IMR-90 (cell line): ENCODE results near the gene PITX2. TPM values are rescaled to one million over a fixed set of nuclear protein-coding genes. Genes with fewer than 3 reads are reported as not detected.

Source experiments
- ATAC-seq: fragments of 200-7000 bp; cut with Tn5 transposase; 2 replicates; pipeline ENCODE4 v1.9.1; 2020; ENCODE audit warnings: low read depth, mild to moderate bottlenecking, moderate library complexity
- BruUV-seq: library from RNA; stranded (reverse); fragments of 400-500 nt; replicated peaks from 2 replicates; lab custom pipeline; 2021; lab: Mats Ljungman, UMichigan
- CTCF ChIA-PET: fragments of 300-600 bp; formaldehyde crosslinking; extraction: SDS; loops from one replicate; lab custom pipeline; 2021; ENCODE audit warnings: antibody characterized with exemption; lab: Yijun Ruan, JAX
- POLR2A ChIA-PET: fragments of 300-600 bp; sonication (Branson Sonifier 250); formaldehyde crosslinking; loops from one replicate; lab custom pipeline; 2022; ENCODE audit warnings: antibody characterized with exemption; ENCODE audit not compliant: unreplicated experiment; lab: Charles Lee
- DNase-seq: peaks from one replicate; pipeline ENCODE4 v3.0.0; 2013
- H2AFZ ChIP-seq: replicated peaks from 2 replicates; pipeline ENCODE3; 2013; ENCODE audit warnings: low read length, mild to moderate bottlenecking; ENCODE audit not compliant: poor library complexity
- H2AK5ac ChIP-seq: 2 replicates; pipeline ENCODE4 v1.6.1; 2013; ENCODE audit warnings: low read depth, low read length, inconsistent platforms
- H2AK9ac ChIP-seq: replicated peaks from 2 replicates; pipeline ENCODE3; 2013; ENCODE audit warnings: mild to moderate bottlenecking, low read depth, low read length, moderate library complexity; ENCODE audit not compliant: poor library complexity
- H2BK120ac ChIP-seq: 2 replicates; pipeline ENCODE4 v1.6.1; 2013; ENCODE audit warnings: low read depth, low read length, inconsistent platforms
- H2BK15ac ChIP-seq: 3 replicates; pipeline ENCODE4 v1.6.1; 2013; ENCODE audit warnings: low read depth, low read length, inconsistent platforms
- H2BK20ac ChIP-seq: 2 replicates; pipeline ENCODE4 v1.6.1; 2013; ENCODE audit warnings: low read depth, mild to moderate bottlenecking, inconsistent platforms, low read length, moderate library complexity
- H2BK5ac ChIP-seq: 2 replicates; pipeline ENCODE4 v1.6.1; 2013; ENCODE audit warnings: mild to moderate bottlenecking, low read depth, low read length, inconsistent platforms; ENCODE audit not compliant: poor library complexity, severe bottlenecking
- H3K14ac ChIP-seq: replicated peaks from 2 replicates; pipeline ENCODE4 v1.6.1; 2013; ENCODE audit warnings: low read depth, low read length, inconsistent platforms
- H3K18ac ChIP-seq: 2 replicates; pipeline ENCODE4 v1.6.1; 2013; ENCODE audit warnings: low read depth, low read length, control low read depth
- H3K23ac ChIP-seq: 2 replicates; pipeline ENCODE4 v1.6.1; 2013; ENCODE audit warnings: low read depth, low read length, inconsistent platforms
- H3K27ac ChIP-seq: 2 replicates; pipeline ENCODE4 v1.5.1; 2013; ENCODE audit warnings: mild to moderate bottlenecking, control low read depth, low read length; ENCODE audit not compliant: insufficient read depth
- H3K27me3 ChIP-seq: 2 replicates; pipeline ENCODE4 v1.6.1; 2013; ENCODE audit warnings: low read length; ENCODE audit not compliant: control insufficient read depth, insufficient read depth
- H3K36me3 ChIP-seq: 2 replicates; pipeline ENCODE4 v1.6.1; 2013; ENCODE audit warnings: low read length, mixed read lengths; ENCODE audit not compliant: control insufficient read depth, insufficient read depth
- H3K4ac ChIP-seq: 2 replicates; pipeline ENCODE4 v1.6.1; 2013; ENCODE audit warnings: low read depth, low read length, inconsistent platforms
- H3K4me1 ChIP-seq: 2 replicates; pipeline ENCODE4 v1.6.1; 2013; ENCODE audit warnings: low read length, mixed read lengths; ENCODE audit not compliant: control insufficient read depth, insufficient read depth
- H3K4me2 ChIP-seq: 2 replicates; pipeline ENCODE4 v1.6.1; 2013; ENCODE audit warnings: low read depth, mild to moderate bottlenecking, control low read depth, low read length, moderate library complexity
- H3K4me3 ChIP-seq: 2 replicates; pipeline ENCODE4 v1.5.1; 2013; ENCODE audit warnings: low read depth, mild to moderate bottlenecking, control low read depth, low read length, moderate library complexity; ENCODE audit not compliant: insufficient read depth
- H3K56ac ChIP-seq: 2 replicates; pipeline ENCODE4 v1.6.1; 2013; ENCODE audit warnings: low read length, inconsistent platforms; ENCODE audit not compliant: insufficient read depth; ENCODE audit errors: extremely low read depth
- H3K79me1 ChIP-seq, 2 experiments: 2 replicates each; pipeline ENCODE4 v1.6.1; 2013; ENCODE audit warnings: low read length in 2 of 2, inconsistent platforms in 1 of 2, low read depth in 1 of 2
- H3K9ac ChIP-seq: 2 replicates; pipeline ENCODE4 v1.6.1; 2013; ENCODE audit warnings: low read depth, low read length, control low read depth
- H3K9me1 ChIP-seq: 2 replicates; pipeline ENCODE4 v1.6.1; 2013; ENCODE audit warnings: low read length, inconsistent platforms; ENCODE audit not compliant: insufficient read depth
- H3K9me3 ChIP-seq: 2 replicates; pipeline ENCODE4 v1.6.1; 2013; ENCODE audit warnings: low read length; ENCODE audit not compliant: control insufficient read depth, insufficient read depth
- H4K20me1 ChIP-seq: 2 replicates; pipeline ENCODE4 v1.6.1; 2013; ENCODE audit warnings: low read length, inconsistent platforms; ENCODE audit not compliant: insufficient read depth
- H4K5ac ChIP-seq: 2 replicates; pipeline ENCODE4 v1.6.1; 2013; ENCODE audit warnings: mild to moderate bottlenecking, low read depth, low read length, control low read depth
- H4K8ac ChIP-seq, 2 experiments: 2 replicates each; pipeline ENCODE4 v1.6.1; 2013; ENCODE audit warnings: low read depth in 2 of 2, low read length in 2 of 2, control low read depth in 1 of 2, inconsistent platforms in 1 of 2
- H4K91ac ChIP-seq: 2 replicates; pipeline ENCODE4 v1.6.1; 2013; ENCODE audit warnings: low read depth, low read length, inconsistent platforms; ENCODE audit not compliant: insufficient read depth
- BHLHE40 ChIP-seq: fragments of 150-350 bp; IDR thresholded peaks from 2 replicates; pipeline ENCODE4 v1.6.1; 2016; ENCODE audit warnings: mild to moderate bottlenecking, low read depth, low read length
- FOS ChIP-seq: fragments of 150-350 bp; IDR thresholded peaks from 2 replicates; pipeline ENCODE4 v1.6.1; 2016; ENCODE audit warnings: low read depth, low read length
- MAZ ChIP-seq: IDR thresholded peaks from 2 replicates; pipeline ENCODE4 v1.6.1; 2012; ENCODE audit warnings: low read depth, mild to moderate bottlenecking, low read length, improper control_type of control experiment, moderate library complexity, borderline replicate concordance
- NFE2L2 ChIP-seq: fragments of 150-350 bp; IDR thresholded peaks from 2 replicates; pipeline ENCODE4 v1.6.1; 2016; ENCODE audit warnings: low read depth, mild to moderate bottlenecking, low read length
- SMC3 ChIP-seq: fragments of 150-350 bp; IDR thresholded peaks from 2 replicates; pipeline ENCODE4 v1.6.1; 2016; ENCODE audit warnings: low read depth, mild to moderate bottlenecking, antibody characterized with exemption, low read length, moderate library complexity
- WGBS, 2 experiments: methylation state at CpG; one replicate each; pipeline versions ENCODE4 v1.1.5 to v1.1.7; 2013; ENCODE audit warnings: missing lambda C conversion rate in 2 of 2; ENCODE audit not compliant: insufficient read length in 1 of 2; ENCODE audit errors: extremely low coverage in 2 of 2; 5-methylcytosine and 5-hydroxymethylcytosine counted together
- dilution Hi-C: fragments of 300-500 bp; cut with HindIII; formaldehyde crosslinking; loops from one replicate; pipeline ENCODE4 v1.14.3; 2018; ENCODE audit warnings: low sequenced_read_pairs; ENCODE audit not compliant: unreplicated experiment
- in situ Hi-C: fragments of 300-500 bp; cut with MboI; formaldehyde crosslinking; loops from 3 replicates; pipeline ENCODE4 v1.14.3; 2019; ENCODE audit warnings: low sequenced_read_pairs, inconsistent platforms, mixed read lengths
- intact Hi-C: fragments of 100-400 bp; cut with micrococcal nuclease; formaldehyde crosslinking; loops from 2 replicates; pipeline ENCODE4 v1.10.0; 2022
- polyA plus RNA-seq, 3 experiments: library from polyadenylated mRNA; depleted of rRNA; stranded (reverse); fragments of >200 nt; gene quantifications; 2 replicates each; pipeline ENCODE4 v1.2.3, GENCODE V29; 2012; ENCODE audit warnings: low replicate concordance in 1 of 3
- total RNA-seq: library from RNA; depleted of rRNA; stranded (reverse); fragments of >200 nt; gene quantifications from 2 replicates; pipeline ENCODE4 v1.2.3, GENCODE V29; 2012
- TF ChIP-seq, protein P1 (sequence below): fragments of 150-350 bp; IDR thresholded peaks from 2 replicates; pipeline ENCODE4 v1.6.1; 2016; ENCODE audit warnings: low read depth, mild to moderate bottlenecking, low read length, moderate library complexity, borderline replicate concordance

The PITX2 gene
- total and polyA plus RNA-seq, 2 of the 4 experiments (the other 2 are of a cell fraction), result 3.0 to 6.3 TPM

- BruUV-seq, result no TSS peak
- no peak overlapping the region for H2BK20ac ChIP-seq
- H4K20me1 ChIP-seq, result no peaks in the 10 kb centered on the region
- no peak overlapping the region for H4K91ac ChIP-seq
- H3K4me2 ChIP-seq, result peak overlapping the region; percentile 41
- no peaks in the 10 kb centered on the region for H3K36me3 ChIP-seq
- H3K23ac ChIP-seq, result no peak overlapping the region
- ChIA-PET CTCF (interaction anchor here (1.1 kb wide), 1 partner anchor 10 kb away, joined by 3 read pairs; no protein-coding TSS in a partner anchor), POLR2A (no interaction called here)
- H3K14ac ChIP-seq, result no peak overlapping the region
- no peak overlapping the region for H2AK5ac ChIP-seq
- WGBS, 2 experiments, result 14% methylated on average over 9 of the region's 40 CpGs; no CpG with 5 or more reads in 1 of the 2 experiments
- H3K4ac ChIP-seq, result no peak overlapping the region
- TF ChIP-seq MAZ (no peak), FOS (no peak), SMC3 (no peak), BHLHE40 (no peak), NFE2L2 (no peak)
- TF ChIP-seq, protein P1, sequence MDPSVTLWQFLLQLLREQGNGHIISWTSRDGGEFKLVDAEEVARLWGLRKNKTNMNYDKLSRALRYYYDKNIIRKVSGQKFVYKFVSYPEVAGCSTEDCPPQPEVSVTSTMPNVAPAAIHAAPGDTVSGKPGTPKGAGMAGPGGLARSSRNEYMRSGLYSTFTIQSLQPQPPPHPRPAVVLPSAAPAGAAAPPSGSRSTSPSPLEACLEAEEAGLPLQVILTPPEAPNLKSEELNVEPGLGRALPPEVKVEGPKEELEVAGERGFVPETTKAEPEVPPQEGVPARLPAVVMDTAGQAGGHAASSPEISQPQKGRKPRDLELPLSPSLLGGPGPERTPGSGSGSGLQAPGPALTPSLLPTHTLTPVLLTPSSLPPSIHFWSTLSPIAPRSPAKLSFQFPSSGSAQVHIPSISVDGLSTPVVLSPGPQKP, result no peak
- intact Hi-C loops (no loop called here), dilution Hi-C loops (no loop called here), in situ Hi-C loops (no loop called here)
- H3K9me3 ChIP-seq, result peaks cover 16% of the 10 kb centered on the region
- DNase-seq, result no peak
- no peak overlapping the region for H3K9ac ChIP-seq
- H3K4me1 ChIP-seq, result no peaks in the 10 kb centered on the region
- H4K5ac ChIP-seq, result no peak overlapping the region
- peak overlapping the region; percentile 94 for H2AFZ ChIP-seq
- H3K18ac ChIP-seq, result no peak overlapping the region
- no peaks in the 10 kb centered on the region for H3K79me1 ChIP-seq
- H3K9me1 ChIP-seq, result no peaks in the 10 kb centered on the region
- no peak overlapping the region for H4K8ac ChIP-seq
- peaks cover 71% of the 10 kb centered on the region for H3K27me3 ChIP-seq
- no peak overlapping the region for H3K56ac ChIP-seq
- H3K4me3 ChIP-seq, result peak overlapping the region; percentile 47; the same call in 1 of the 2 replicates
- H2AK9ac ChIP-seq, result peak overlapping the region; percentile 24
- H2BK120ac ChIP-seq, result no peak overlapping the region
- no peak overlapping the region for H2BK15ac ChIP-seq
- ATAC-seq, result no peak
- no peak overlapping the region for H3K27ac ChIP-seq
- H2BK5ac ChIP-seq, result no peak overlapping the region
These were observed 1.5 kb downstream of the PITX2 start for GRCh38 chr4:110621328-110621812.
